Right lobe of liver (tissue), 6 donors: ENCODE results near the gene ZNF415. TPM values are rescaled to one million over a fixed set of nuclear protein-coding genes. Genes with fewer than 3 reads are reported as not detected.

Experiments used
- ATAC-seq, 4 donors: fragments of 200-7000 bp; cut with Tn5 transposase; one replicate each; pipeline ENCODE4 v1.9.1; 2020; ENCODE audit warnings: mild to moderate bottlenecking in 4 of 4, moderate library complexity in 4 of 4
- DNase-seq, 3 donors: peaks; one replicate each; pipeline ENCODE4 v3.0.0-alpha.2; 2020
- H3K27ac ChIP-seq, 3 donors: fragments of 200-600 bp; one replicate each; pipeline ENCODE4 v1.8.0; 2022
- H3K27me3 ChIP-seq, 2 donors: fragments of 200-600 bp; one replicate each; pipeline ENCODE4 v1.8.0; 2022
- H3K36me3 ChIP-seq, 4 donors: fragments of 200-600 bp; sonication (generic) in 1 of 4; one replicate each; pipeline versions ENCODE4 v1.5.1 to v1.8.0; 2017 to 2022; ENCODE audit warnings: control low read depth in 1 of 4
- H3K4me1 ChIP-seq, 4 donors: fragments of 200-600 bp; sonication (generic) in 1 of 4; one replicate each; pipeline versions ENCODE4 v1.5.1 to v1.8.0; 2017 to 2022; ENCODE audit warnings: control low read depth in 1 of 4
- H3K4me3 ChIP-seq, 3 donors: fragments of 200-600 bp; one replicate each; pipeline ENCODE4 v1.8.0; 2022
- H3K9me3 ChIP-seq, 4 donors: fragments of 200-600 bp; sonication (generic) in 1 of 4; one replicate each; pipeline versions ENCODE4 v1.5.1 to v1.8.0; 2017 to 2022; ENCODE audit warnings: control low read depth in 1 of 4
- POLR2A ChIP-seq: fragments of 450-650 bp; IDR thresholded peaks from one replicate; pipeline ENCODE4 v1.6.1; 2017; ENCODE audit warnings: antibody characterized with exemption, mild to moderate bottlenecking
- whole genome bisulfite sequencing: methylation state at CpG from one replicate; pipeline ENCODE4 v1.1.6; 2018; ENCODE audit warnings: low coverage, low lambda C conversion rate; ENCODE audit not compliant: insufficient coverage; ENCODE audit errors: missing lambda C conversion rate; 5-methylcytosine and 5-hydroxymethylcytosine counted together
- intact Hi-C, 2 donors: fragments of 100-400 bp; cut with DNase I; formaldehyde crosslinking; loops; one replicate each; pipeline versions ENCODE4 v1.11.2 to v1.14.1; 2022
- total RNA-seq, 6 experiments: library from RNA; depleted of rRNA in 2 of 6; stranded (reverse); fragments of >200 nt in 2 of 6; fragmentation: NEBNext Ultra II Directional in 3 of 6; extraction: Animal tissue kit (Norgen Biotek cat#: 25700) in 3 of 6; gene quantifications; one replicate each; pipeline versions ENCODE4 v1.1.0 to v1.2.4, GENCODE V29; 2016 to 2023
- TF ChIP-seq, protein P1 (sequence below), 4 donors: fragments of 200-600 bp in 3 of 4; fragments of 450-650 bp in 1 of 4; IDR thresholded peaks; one replicate each; pipeline versions ENCODE4 v1.5.1 to v1.8.0; 2016 to 2022; ENCODE audit warnings: antibody characterized with exemption in 4 of 4, mild to moderate bottlenecking in 2 of 4
- donor health status: DM: no; HTN: yes; CAD: no.
- donor health status: DM: no; HTN: no; CAD: no.
- donor health status: DM: no; HTN: no; CAD: no.
- donor health status: DM: no; HTN: yes; CAD: no.
- donor health status: DM: no; HTN: yes; CAD: no.

ZNF415 gene
- total RNA-seq, 6 experiments from 2014 or later = 0.12 to 1.3 (median 0.47) TPM

DNA sequence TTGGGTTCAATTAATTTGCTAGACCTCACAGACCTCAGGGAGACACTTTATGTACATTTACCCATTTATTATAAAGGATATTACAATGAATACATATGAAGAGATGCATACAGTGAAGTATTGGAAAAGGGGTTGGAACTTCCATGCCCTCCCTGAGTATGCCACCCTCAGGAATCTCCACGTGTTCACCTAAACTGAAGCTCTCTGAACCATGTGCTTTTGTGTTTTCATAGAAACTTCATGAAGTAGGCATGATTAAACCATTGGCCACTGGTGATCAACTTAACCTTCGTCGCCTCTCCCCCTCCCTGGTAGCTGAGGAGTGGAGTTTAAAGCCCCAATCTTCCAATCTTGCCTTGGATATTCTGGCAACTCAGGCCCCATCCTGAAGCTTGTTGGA is 49.8 kb downstream of the ZNF415 start:
- intact Hi-C loops = no loop called here
- WGBS = 100% methylated on average over 3 of the region's 3 CpGs

DNA sequence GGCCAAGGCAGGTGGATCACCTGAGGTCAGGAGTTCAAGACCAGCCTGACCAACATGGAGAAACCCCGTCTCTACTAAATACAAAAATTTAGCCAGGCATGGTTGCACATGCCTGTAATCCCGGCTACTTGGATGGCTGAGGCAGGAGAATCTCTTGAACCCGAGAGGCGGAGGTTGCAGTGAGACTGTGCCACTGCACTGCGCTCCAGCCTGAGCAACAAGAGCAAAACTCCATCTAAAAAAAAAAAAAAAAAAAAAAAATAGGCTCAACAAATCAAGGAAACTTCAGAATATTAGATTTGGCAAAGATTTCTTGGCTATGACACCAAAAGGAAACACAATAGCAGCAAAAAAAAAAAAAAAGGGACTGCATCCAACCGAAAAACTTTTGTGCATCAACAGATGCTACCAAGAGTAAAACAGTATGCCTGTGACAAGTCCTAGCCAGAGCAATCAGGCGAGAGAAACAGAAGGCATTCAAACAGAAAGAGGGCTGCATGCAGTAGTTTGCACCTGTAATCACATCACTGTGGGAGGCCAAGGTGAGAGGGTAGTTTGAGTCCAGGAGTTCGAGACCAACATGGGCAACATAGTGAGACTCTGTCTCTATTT is 53.3 kb downstream of the ZNF415 start:
- intact Hi-C loops = no loop called here
- peak in 1 of 4 donors; percentile 39 for ATAC-seq
- Histone ChIP-seq H3K27me3 (no peaks in the 10 kb centered on the region), H3K36me3 (peaks cover 0 to 17% (median 3%) of the 10 kb centered on the region in 4 donors), H3K4me3 (no peak overlapping the region), H3K4me1 (no peaks in the 10 kb centered on the region), H3K9me3 (peaks cover 0 to 6% (median 0%) of the 10 kb centered on the region in 4 donors), H3K27ac (peak overlapping the region in 1 of 3 donors; percentile 33)
- no peak for DNase-seq
- 64% methylated on average over 6 of the region's 8 CpGs for WGBS
- TF ChIP-seq, protein P1, sequence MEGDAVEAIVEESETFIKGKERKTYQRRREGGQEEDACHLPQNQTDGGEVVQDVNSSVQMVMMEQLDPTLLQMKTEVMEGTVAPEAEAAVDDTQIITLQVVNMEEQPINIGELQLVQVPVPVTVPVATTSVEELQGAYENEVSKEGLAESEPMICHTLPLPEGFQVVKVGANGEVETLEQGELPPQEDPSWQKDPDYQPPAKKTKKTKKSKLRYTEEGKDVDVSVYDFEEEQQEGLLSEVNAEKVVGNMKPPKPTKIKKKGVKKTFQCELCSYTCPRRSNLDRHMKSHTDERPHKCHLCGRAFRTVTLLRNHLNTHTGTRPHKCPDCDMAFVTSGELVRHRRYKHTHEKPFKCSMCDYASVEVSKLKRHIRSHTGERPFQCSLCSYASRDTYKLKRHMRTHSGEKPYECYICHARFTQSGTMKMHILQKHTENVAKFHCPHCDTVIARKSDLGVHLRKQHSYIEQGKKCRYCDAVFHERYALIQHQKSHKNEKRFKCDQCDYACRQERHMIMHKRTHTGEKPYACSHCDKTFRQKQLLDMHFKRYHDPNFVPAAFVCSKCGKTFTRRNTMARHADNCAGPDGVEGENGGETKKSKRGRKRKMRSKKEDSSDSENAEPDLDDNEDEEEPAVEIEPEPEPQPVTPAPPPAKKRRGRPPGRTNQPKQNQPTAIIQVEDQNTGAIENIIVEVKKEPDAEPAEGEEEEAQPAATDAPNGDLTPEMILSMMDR (IDR thresholded peaks at IDR 0.05) = no peak
- no peak for TF ChIP-seq POLR2A

More for the DNA sequence above, 49.8 kb downstream of the ZNF415 start:
- Histone ChIP-seq H3K9me3 (peaks cover 0 to 6% (median 0%) of the 10 kb centered on the region in 4 donors), H3K27me3 (no peaks in the 10 kb centered on the region), H3K4me1 (no peaks in the 10 kb centered on the region), H3K27ac (no peak overlapping the region), H3K36me3 (peaks cover 0 to 19% (median 13%) of the 10 kb centered on the region in 4 donors), H3K4me3 (no peak overlapping the region)
- TF ChIP-seq POLR2A = no peak
- TF ChIP-seq, protein P1 (IDR thresholded peaks at IDR 0.05) = no peak
- no peak for ATAC-seq
- no peak for DNase-seq

DNA sequence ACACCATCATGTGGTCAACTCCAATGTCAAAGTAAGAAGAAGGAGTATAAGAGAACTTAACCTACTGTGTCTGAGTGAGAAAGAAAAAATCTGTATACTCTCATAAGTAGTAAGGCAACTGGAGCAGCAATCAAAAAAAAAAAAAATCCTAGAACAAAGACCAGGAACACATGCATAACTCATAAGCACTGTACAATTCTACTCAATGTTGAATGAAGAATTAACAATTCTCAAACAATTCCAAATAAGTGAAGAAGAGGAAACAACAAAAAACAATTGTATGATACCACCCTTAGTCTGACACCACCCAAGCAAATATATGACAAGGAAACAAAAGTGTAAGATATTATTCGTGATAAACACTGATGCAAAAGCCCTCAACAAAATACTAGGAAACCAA is 54.0 kb downstream of the ZNF415 start:
- no peak overlapping the region for H3K4me3 ChIP-seq
- no peaks in the 10 kb centered on the region for H3K4me1 ChIP-seq
- no peak overlapping the region for H3K27ac ChIP-seq
- intact Hi-C loops = no loop called here
- TF ChIP-seq POLR2A = no peak
- TF ChIP-seq, protein P1 (IDR thresholded peaks at IDR 0.05) = no peak
- WGBS = 84% methylated on average over 1 of the region's 1 CpG
- ATAC-seq (no peak), DNase-seq (no peak)
- H3K27me3 ChIP-seq = no peaks in the 10 kb centered on the region
- H3K36me3 ChIP-seq = peaks cover 0 to 25% (median 11%) of the 10 kb centered on the region in 4 donors
- peaks cover 0 to 6% (median under 1%) of the 10 kb centered on the region in 4 donors for H3K9me3 ChIP-seq

DNA sequence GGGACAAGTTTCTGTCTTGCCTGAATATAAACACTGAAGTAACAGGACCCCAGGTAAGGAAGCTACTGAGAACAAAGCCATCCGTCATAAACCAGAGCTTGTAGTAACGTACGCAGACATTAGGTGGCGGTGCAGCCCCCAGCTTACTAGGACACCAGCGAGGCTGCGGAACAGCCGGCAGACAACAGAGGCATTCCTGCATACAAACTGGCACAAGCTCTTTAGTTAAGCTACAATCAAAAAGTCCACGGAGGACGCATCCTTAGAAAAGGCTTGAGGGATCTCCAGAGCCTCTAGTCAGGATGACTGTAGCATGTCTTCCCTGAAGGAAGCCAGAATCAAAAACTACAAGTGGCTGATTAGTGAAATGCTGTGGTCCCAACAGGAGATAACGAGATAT is 55.7 kb downstream of the ZNF415 start:
- no peak overlapping the region for H3K4me3 ChIP-seq
- H3K27ac ChIP-seq = no peak overlapping the region
- intact Hi-C loops = no loop called here
- no peaks in the 10 kb centered on the region for H3K27me3 ChIP-seq
- H3K36me3 ChIP-seq = peaks cover 0 to 42% (median 21%) of the 10 kb centered on the region in 4 donors
- peaks cover 0 to 6% (median under 1%) of the 10 kb centered on the region in 4 donors for H3K9me3 ChIP-seq
- ATAC-seq = peak; percentile 33 to 69 (median 64)
- peak in 1 of 3 donors; percentile 27 for DNase-seq
- TF ChIP-seq POLR2A = no peak
- TF ChIP-seq, protein P1 (IDR thresholded peaks at IDR 0.05) = peak; percentile 25 to 40 (median 34)
- no peaks in the 10 kb centered on the region for H3K4me1 ChIP-seq
- 42% methylated on average over 10 of the region's 10 CpGs for WGBS
